Stimulated activated CD4-positive, alpha-beta T cell treated with anti-CD3 and anti-CD28 coated beads, Interleukin-2, amount 100 ng/mL, for 4 hours (primary cell): ENCODE data around the gene HDAC11.
"Not testable (repeated sequence)": the region's sequence is repeated elsewhere in the genome, so short reads cannot be mapped to it uniquely, and the experiment has no call there.

ENCODE experiments used
- DNase-seq: peaks from one replicate; pipeline ENCODE4 v3.0.0-alpha.2; 2020; ENCODE audit warnings: low read depth

HDAC11 gene

GRCh38 chr3:13507570-13508339 is 27.6 kb downstream of the HDAC11 start:
- DNase-seq: no peak

DNA sequence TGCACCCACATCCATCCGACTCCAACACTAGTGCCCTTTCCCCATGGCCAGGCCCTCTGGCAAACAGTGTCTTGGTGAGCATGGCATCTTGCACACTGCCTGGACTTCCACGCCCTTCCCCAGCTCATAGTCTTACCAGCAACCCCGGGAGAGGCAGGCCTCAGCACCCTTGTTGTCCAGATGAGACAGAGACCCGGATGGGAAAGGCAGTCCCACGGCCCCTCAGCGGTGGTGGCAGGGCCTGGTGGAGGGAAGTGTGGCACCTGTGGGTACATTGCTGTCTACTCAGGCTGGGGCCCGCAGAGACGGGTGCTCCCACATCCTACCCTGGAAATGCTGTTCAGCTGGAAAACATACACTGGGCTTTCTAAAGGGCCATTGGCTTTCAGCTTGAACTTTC is 28.4 kb downstream of the HDAC11 start:
- DNase-seq: no peak

DNA sequence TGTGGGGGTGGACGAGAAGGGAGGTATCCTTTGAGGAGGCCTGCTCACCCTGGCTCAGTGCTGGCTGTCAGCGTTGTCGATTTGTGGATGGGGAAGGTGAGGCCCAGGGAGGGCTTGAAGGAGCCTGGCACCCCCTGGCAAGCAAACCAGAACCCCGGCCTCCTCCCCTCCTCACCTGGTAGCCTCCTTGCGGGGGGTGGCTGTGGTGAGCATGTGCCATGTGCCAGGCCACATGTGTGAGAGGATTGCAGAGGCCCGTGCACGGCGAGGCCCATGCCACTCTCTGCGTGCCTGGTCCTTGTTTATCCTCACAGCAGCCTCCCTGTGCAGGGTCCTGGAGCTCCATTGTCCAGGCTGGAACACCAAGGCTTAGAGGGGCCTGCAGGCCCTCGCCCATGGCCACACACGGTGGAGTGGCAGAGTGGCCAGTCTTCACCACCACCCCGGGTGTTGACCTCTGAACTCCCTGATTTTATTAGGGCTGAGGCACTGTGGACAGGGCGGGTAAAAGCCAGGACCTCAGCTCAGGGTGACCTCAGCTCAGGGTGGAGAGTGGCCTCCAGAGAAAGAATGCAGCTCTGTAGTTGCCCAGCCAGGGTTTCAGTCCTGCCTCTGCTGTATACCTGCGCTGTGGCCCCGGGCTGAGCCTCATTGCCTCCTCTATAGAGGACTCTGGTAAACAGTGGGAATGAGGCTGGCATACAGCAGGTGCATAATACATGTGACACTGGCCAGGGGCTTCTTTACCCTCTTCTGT is 29.1 kb downstream of the HDAC11 start:
- DNase-seq: no peak

- DNase-seq: no peak
Observed at GRCh38 chr3:13509816-13510192, 29.7 kb downstream of the HDAC11 start.

DNA sequence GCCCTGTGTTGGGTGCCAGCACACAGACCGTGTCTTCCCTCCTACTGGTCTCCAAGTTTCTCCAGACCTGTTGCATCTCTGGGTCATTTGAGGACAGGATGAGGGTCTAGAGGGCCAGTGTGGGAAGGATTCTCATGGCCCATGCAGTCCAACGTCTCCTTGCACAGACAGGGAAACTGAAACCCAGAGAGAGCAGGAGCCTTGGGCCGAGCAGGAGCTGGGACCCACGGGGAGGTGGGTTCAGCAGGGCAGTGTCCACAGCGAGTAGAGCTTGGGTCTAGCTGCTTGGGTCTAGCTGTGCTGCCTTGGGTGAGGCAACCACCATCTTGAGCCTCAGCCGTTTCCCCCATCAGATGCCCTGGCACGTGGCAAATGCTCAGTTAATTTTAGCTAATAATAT is 32.3 kb downstream of the HDAC11 start:
- DNase-seq: no peak

DNA sequence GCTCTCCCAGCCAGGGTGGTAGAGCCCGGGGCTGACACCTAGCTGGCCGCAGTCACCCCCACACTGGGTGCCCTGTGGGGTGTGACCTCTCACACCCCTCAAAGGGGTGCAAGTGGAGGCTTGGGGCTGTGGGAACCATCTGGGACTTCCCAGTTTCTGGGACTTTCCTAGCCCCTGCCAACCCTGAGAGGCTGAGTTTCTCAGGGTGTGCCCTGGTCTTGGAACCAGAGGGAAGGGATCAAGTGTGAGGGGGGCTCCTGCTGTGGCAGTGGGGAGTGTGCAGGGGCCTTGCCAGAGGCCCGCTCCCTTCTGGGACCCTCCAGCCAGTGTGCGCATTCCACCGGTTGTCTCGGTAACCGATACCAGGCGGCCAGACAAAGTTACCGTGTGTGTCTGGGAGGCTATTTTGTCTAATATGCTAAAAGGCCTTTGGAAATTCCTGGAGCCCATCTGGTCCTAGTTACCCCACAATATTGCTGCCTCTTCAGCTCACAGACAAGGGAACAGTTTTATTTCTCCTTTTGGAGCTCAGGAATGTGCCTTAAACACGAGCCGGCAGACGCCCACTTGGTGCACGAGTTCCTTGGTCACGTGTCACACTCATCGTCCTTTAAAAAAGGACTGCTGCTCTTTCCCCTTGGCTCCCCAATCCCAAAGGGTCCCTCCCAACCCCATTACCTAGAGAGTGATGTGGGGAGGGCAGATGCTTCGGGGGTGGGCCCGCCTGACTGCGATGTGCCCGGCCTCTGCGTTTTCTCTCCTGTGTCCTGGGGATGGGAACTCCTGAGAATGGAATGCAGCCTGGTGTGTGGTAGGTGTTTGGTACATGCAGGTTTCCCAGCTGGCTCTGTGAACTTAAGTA is 33.2 kb downstream of the HDAC11 start:
- no peak for DNase-seq

DNA sequence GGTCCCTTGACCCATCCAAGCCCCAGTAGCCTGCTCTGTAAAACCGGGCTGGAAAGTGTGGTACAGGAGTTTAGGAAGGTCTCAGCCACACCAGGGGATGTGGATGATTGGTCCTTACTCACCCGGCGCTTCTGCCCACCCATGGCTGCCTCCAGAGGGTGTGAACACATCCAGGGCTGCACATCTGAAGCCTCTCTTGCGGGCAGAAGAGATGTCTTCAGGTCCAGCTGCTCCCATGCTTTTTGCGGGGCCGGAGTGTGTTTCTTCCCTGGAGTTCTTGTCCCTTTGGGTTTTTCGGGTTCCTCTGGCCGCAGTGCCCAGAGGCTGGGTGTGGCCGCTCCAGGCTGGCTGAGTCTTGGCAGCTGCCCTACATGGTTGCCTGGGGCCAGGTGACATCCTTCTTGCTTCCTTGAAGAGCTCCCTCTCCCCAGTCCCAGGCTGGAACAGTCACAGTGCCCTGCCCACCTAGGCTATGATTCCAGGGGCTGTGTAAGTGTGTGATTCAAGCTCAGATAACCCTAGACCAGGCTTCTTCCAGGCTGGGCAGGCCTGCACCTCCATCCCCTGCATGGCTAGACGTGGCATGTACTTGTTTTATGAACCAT is 33.9 kb downstream of the HDAC11 start:
- no peak for DNase-seq

DNA sequence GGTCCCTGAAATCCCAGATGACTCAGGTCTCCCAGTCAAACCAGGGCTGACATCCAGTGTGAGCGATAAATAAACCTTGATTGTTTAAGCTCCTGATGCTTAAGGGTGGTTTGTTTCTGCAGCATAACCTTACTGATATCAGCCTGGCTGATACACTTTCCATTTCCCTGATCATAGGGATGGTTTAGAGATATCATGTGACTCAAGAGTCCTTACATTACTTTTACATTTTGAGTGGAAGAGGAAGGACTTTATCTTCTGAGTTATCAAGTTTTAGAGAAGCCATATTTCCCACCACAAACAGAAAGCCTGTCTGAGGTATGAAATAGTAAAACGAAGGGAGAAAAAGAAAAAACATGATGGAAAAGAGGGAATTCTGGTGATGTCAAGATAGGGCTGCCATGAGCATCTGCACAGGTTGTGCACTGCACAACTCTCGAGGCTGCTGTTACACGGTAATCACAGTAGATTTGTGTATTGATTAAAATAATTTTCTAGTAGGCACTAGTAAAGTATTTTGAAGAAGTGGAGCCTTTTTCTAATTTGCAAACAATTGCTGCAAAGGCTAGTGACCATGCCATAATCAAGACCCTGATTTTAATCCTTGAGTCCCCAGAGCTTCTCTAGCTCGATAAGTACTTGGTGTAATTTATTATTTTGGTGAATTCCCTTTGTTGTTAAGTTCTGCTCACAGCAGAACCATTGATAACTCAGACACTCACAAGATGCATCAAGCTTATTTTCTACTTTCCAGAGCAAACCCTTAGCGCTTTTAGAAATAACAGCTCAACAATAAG is 34.7 kb downstream of the HDAC11 start:
- no peak for DNase-seq

DNA sequence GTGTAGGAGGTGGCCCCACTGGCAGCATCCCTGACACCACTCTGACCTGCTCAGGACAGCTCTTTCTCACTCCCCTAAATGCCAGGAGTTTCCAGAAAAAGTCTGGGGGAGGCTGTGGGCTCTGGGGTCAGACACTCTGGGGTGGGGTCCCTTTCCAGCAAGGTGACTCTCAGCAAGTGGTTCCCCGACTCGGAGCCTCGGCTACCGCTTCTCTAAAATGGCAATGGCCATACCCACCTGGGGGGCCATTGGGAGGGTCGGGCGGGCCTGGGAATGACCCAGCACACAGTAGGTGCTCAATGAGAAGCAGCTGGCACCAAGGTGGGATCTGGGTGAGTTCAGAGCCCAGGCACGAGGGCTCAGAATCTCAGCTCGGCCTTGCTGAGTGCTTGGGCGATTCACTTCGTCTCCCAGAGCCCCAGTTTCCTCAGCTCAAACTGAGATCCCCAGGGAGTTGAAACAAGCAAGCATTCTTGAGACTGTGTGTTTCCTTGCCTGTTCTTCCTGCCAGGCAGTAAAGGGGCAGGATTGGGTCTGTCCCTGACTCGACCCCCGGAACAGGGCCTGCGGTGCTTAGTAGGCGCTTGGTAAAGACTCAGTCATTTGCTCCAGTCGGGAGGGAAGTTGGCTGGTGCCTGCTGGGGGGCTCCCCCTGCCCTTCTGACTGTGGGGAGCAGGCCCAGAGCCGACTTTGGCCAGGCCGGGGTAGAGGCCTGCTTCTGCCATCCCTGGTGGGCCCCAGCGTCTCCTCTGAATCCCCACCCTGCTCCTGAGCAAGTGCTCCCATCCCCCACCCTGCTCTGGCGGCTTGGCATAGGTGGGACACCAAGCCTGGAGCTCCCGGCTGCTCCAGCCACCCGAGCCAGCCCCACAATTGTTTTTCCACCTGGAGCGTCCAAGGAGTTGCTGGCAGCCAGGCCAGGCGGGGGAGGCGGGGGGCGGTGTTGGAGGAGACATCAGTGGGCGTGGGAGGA is 36.0 kb downstream of the HDAC11 start:
- DNase-seq: no peak

GRCh38 chr3:13516760-13517135 is 36.6 kb downstream of the HDAC11 start:
- no peak for DNase-seq

- no peak for DNase-seq
Observed at GRCh38 chr3:13517253-13517977, 37.3 kb downstream of the HDAC11 start.

- no peak for DNase-seq
Observed at GRCh38 chr3:13518516-13518953, 38.4 kb downstream of the HDAC11 start.

DNA sequence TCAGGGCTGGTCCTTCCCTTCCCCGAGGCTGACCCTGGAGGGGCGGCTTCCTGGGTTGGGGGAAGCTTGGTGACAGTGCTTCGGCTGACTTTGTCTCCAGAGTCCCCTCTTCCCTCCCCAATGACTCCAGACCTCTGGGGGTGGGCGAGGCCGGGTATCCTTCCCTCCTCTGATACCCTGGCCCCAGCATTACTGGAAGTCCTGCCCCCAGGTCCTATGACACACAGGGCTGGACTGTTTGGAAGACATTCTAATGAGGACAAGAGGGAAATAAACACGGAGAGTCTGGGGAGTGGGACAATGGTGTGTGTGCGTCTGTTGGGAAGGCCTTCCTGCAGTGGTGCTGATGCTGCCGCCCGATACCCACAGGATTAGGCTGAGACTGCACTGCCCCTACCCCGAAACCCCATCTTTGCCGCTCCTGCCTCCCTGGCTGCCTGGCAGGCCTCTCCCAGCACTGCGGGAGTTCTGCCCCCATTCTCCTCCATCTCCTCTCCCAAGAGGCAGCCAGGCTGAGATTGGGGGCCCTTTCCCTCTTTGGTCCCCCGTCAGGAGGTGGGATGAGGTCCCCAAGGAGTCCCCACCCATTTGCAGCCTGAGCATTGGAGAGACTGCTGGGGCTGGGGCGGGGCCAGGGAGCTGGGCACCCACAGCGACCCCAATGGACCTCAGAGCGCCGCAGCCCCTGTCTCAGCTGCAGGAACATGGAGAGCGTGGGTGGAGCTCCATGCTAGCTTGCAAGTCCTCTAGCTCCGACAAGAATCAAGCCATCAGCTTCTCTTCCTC is 39.1 kb downstream of the HDAC11 start:
- DNase-seq: no peak

DNA sequence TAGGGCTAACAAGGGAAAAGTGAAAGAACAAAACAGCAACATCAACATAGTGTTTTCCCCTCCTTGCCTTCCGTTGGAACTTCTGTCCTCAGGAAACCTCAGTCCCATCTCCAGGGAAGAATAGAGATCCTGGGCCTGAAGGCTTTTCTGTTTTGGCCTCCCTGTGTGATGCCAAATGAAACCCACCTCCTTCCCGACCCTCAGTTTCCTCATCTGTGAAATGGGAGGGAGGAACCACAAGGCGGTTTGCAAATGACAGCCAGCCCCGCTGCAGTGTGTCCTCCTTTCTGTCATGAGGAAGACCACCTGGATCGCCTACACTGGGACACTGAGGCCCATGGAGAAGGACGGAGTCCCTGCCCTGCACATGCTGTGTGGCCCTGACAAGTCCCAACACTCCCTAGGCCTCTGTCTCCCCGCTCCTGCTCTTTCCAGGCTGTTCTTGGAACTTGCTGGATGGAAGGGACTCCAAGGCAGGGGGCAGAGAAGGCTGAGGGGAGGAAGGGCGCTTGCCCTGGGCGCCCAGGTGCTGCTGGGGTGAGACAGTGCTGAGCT is 40.3 kb downstream of the HDAC11 start:
- no peak for DNase-seq

- no peak for DNase-seq
Observed at GRCh38 chr3:13521309-13521708, 41.2 kb downstream of the HDAC11 start.

- not testable (repeated sequence) for DNase-seq
Observed at GRCh38 chr3:13521749-13522148, 41.6 kb downstream of the HDAC11 start.

GRCh38 chr3:13522236-13522635 is 42.1 kb downstream of the HDAC11 start:
- no peak for DNase-seq

GRCh38 chr3:13524979-13525669 is 45.0 kb downstream of the HDAC11 start:
- DNase-seq: no peak
